ENCODE results near the gene OR8G1. TPM values are rescaled to one million over a fixed set of nuclear protein-coding genes. Genes with fewer than 3 reads are reported as not detected.

The OR8G1 gene
- total and polyA plus RNA-seq, 9 of the 15 experiments (the other 6 are each of a cell fraction or from before 2014, with no cell fraction given): 0.03 to 1.4 (median 0.51) TPM; not detected in 1

- Histone ChIP-seq H3K4me3 (no peak overlapping the region), H3K36me3 (ENCODE audit: control insufficient read depth, insufficient read depth, low read length) (no peaks in the 10 kb centered on the region), H3K9me1 (ENCODE audit: control insufficient read depth, insufficient read depth, low read length) (no peaks in the 10 kb centered on the region), H3K4me2 (ENCODE audit: insufficient read depth, low read length) (no peak overlapping the region), H3K27me3 (ENCODE audit: control insufficient read depth in 2 of 2, insufficient read depth in 2 of 2, low read length in 2 of 2) (no peaks in the 10 kb centered on the region), H3K4me1 (replicated peaks in 1 of 2; ENCODE audit: control insufficient read depth in 2 of 2, insufficient read depth in 2 of 2, low read length in 2 of 2) (peaks cover 9 to 20% of the 10 kb centered on the region in 2 experiments), H3K9me3 (replicated peaks; ENCODE audit: control insufficient read depth, insufficient read depth, low read depth, low read length) (no peaks in the 10 kb centered on the region), H4K20me1 (replicated peaks; ENCODE audit: control insufficient read depth, insufficient read depth, low read length) (no peaks in the 10 kb centered on the region), H3K9ac (ENCODE audit: insufficient read depth in 1 of 2, low read depth in 2 of 2, low read length in 2 of 2) (0 out of 4 replicates have a peak overlapping the region, but pooled peaks of 1 of the 2 experiments have one; percentile 6), H2AFZ (ENCODE audit: low read depth, low read length) (peak overlapping the region; percentile 90), H3K79me2 (ENCODE audit: control insufficient read depth, insufficient read depth, low read length) (peaks cover 18% of the 10 kb centered on the region; the same call in 2 of the 3 replicates), H3K27ac (ENCODE audit: extremely low read depth, low read depth, low read length) (peak overlapping the region; percentile 97; the same call in 2 of the 3 replicates)
- ATAC-seq: no peak
- no peak for FAIRE-seq
- BruUV-seq (replicated peaks): no TSS peak
- 92% methylated on average over 1 of the region's 1 CpG for WGBS (ENCODE audit: insufficient coverage, low coverage, missing lambda C conversion rate)
- no peak for DNase-seq (ENCODE audit: extremely low read depth in 1 of 4, low spot score in 3 of 4)
- ChIA-PET CTCF (ENCODE audit: low intra/inter-chr PET ratio) (interaction anchor here (0.6 kb wide), 1 partner anchor 50 kb away, joined by 3 read pairs; no protein-coding TSS in a partner anchor), POLR2A (interaction anchor here (0.9 kb wide), 1 partner anchor 54 kb away, joined by 3 read pairs; no protein-coding TSS in a partner anchor)
- intact Hi-C loops (cut with micrococcal nuclease) (loop anchor here (2.0 kb wide), 1 partner anchor 19 kb away; no protein-coding TSS in a partner anchor), in situ Hi-C loops (cut with MboI) (no loop called here)
- no peak for TF ChIP-seq MNT (conservative IDR thresholded peaks at IDR 0.05)
- TF ChIP-seq SMAD4 (CRISPR knock-in tag; conservative IDR thresholded peaks at IDR 0.05): peak; percentile 28
- no peak for TF ChIP-seq SFPQ (IDR thresholded peaks at IDR 0.05; ENCODE audit: low read depth, low read length)
- TF ChIP-seq ZNF740 (CRISPR knock-in tag; IDR thresholded peaks at IDR 0.05): no peak
- TF ChIP-seq ZNF740 (tag; IDR thresholded peaks at IDR 0.05): peak in 1 of 2 experiments; percentile 57; a peak in 1 of 4 replicates
- no peak for TF ChIP-seq ETV6 (IDR thresholded peaks at IDR 0.05; ENCODE audit: borderline replicate concordance in 1 of 2, low read depth in 2 of 2, low read length in 1 of 2)
- no peak for TF ChIP-seq ETV6 (CRISPR knock-in tag; IDR thresholded peaks at IDR 0.05; ENCODE audit: borderline replicate concordance)
- TF ChIP-seq MYC (IDR thresholded peaks at IDR 0.05; ENCODE audit: low read depth, low read length): no peak
- 0 out of 2 replicates have a peak, but pooled peaks have one; percentile 65 for TF ChIP-seq MYC (CRISPR knock-in tag; IDR thresholded peaks at IDR 0.05; ENCODE audit: borderline replicate concordance, low read depth)
- 0 out of 2 replicates have a peak, but pooled peaks have one; percentile 20 for TF ChIP-seq ZNF175 (CRISPR knock-in tag; IDR thresholded peaks at IDR 0.05; ENCODE audit: low read depth)
Observed at GRCh38 chr11:124225471-124225870, 15.4 kb upstream of the OR8G1 start.

Data from K562 (cell line).